GM23338 (cell line): Measurements from ENCODE around the gene ZNF804B. TPM values are rescaled to one million over a fixed set of nuclear protein-coding genes. Genes with fewer than 3 reads are reported as not detected.

Experiments used
- ATAC-seq: fragments of 200-7000 bp; cut with Tn5 transposase; 3 replicates; pipeline ENCODE4 v1.9.1; 2020
- DNase-seq: peaks from one replicate; pipeline ENCODE4 v3.0.0-alpha.2; 2015; ENCODE audit warnings: low spot score
- H2AFZ ChIP-seq: fragments of 200-600 bp; sonication (generic); 2 replicates; pipeline ENCODE4 v1.8.0; 2016; ENCODE audit warnings: antibody characterized with exemption, mild to moderate bottlenecking, moderate library complexity
- H3F3A ChIP-seq: fragments of 200-600 bp; sonication (generic); replicated peaks from 2 replicates; pipeline ENCODE4 v1.8.0; 2017; ENCODE audit warnings: antibody characterized with exemption, mixed run types, low read depth
- H3K27ac ChIP-seq: fragments of 200-600 bp; sonication (generic); 2 replicates; pipeline ENCODE4 v1.6.1; 2016; ENCODE audit warnings: low read depth
- H3K27me3 ChIP-seq: fragments of 200-600 bp; sonication (generic); 2 replicates; pipeline ENCODE4 v1.8.0; 2016; ENCODE audit warnings: mild to moderate bottlenecking, mixed run types, moderate library complexity; ENCODE audit not compliant: insufficient read depth
- H3K36me3 ChIP-seq: fragments of 200-600 bp; sonication (generic); 2 replicates; pipeline ENCODE4 v1.8.0; 2016; ENCODE audit warnings: mild to moderate bottlenecking; ENCODE audit not compliant: insufficient read depth
- H3K4me1 ChIP-seq: fragments of 200-600 bp; sonication (generic); 2 replicates; pipeline ENCODE4 v1.8.0; 2016; ENCODE audit warnings: mild to moderate bottlenecking, moderate library complexity; ENCODE audit not compliant: insufficient read depth
- H3K4me2 ChIP-seq: fragments of 200-600 bp; sonication (generic); 2 replicates; pipeline ENCODE4 v1.7.1; 2017; ENCODE audit warnings: mixed run types
- H3K4me3 ChIP-seq: fragments of 200-600 bp; sonication (generic); 2 replicates; pipeline ENCODE4 v1.6.1; 2016; ENCODE audit warnings: mixed run types
- H3K79me2 ChIP-seq: fragments of 200-600 bp; sonication (generic); replicated peaks from 2 replicates; pipeline ENCODE4 v1.8.0; 2017; ENCODE audit warnings: mild to moderate bottlenecking; ENCODE audit not compliant: insufficient read depth
- H3K9me2 ChIP-seq: fragments of 200-600 bp; sonication (generic); 2 replicates; pipeline ENCODE4 v1.8.0; 2017; ENCODE audit not compliant: insufficient read depth
- H4K20me1 ChIP-seq: fragments of 200-600 bp; sonication (generic); replicated peaks from 2 replicates; pipeline ENCODE4 v1.8.0; 2017; ENCODE audit warnings: mild to moderate bottlenecking; ENCODE audit not compliant: insufficient read depth
- H3K27ac Mint-ChIP-seq: 2 replicates; pipeline ENCODE4 v1.8.0; 2020; ENCODE audit warnings: inconsistent platforms, mild to moderate bottlenecking, moderate library complexity, mixed read lengths
- H3K27me3 Mint-ChIP-seq: 3 replicates; pipeline ENCODE4 v1.8.0; 2022; ENCODE audit warnings: low read depth, mild to moderate bottlenecking, moderate library complexity, mixed read lengths, inconsistent platforms; ENCODE audit not compliant: insufficient read depth, poor library complexity
- H3K36me3 Mint-ChIP-seq: 3 replicates; pipeline ENCODE4 v1.8.0; 2021; ENCODE audit warnings: low read depth, mild to moderate bottlenecking, inconsistent platforms, moderate library complexity, mixed read lengths
- H3K4me1 Mint-ChIP-seq: 3 replicates; pipeline ENCODE4 v1.8.0; 2020; ENCODE audit warnings: mild to moderate bottlenecking, inconsistent platforms, mixed read lengths
- H3K4me3 Mint-ChIP-seq: 3 replicates; pipeline ENCODE4 v1.8.0; 2021; ENCODE audit warnings: moderate library complexity, mild to moderate bottlenecking, inconsistent platforms, mixed read lengths
- H3K9me3 Mint-ChIP-seq: 3 replicates; pipeline ENCODE4 v1.8.0; 2020; ENCODE audit warnings: moderate library complexity, mild to moderate bottlenecking, inconsistent platforms, mixed read lengths
- CREB1 ChIP-seq: fragments of 250-450 bp; sonication (Bioruptor Pico); IDR thresholded peaks from 2 replicates; pipeline ENCODE4 v1.5.0; 2020; ENCODE audit warnings: low read depth, mild to moderate bottlenecking, moderate library complexity
- CTCF ChIP-seq, 2 experiments: fragments of 200-600 bp in 1 of 2; sonication (generic) in 1 of 2; conservative IDR thresholded peaks; 2 replicates each; pipeline versions ENCODE4 v1.5.1 to v1.6.1; 2016 to 2017; ENCODE audit warnings: antibody characterized with exemption in 2 of 2, low read depth in 2 of 2, mild to moderate bottlenecking in 2 of 2, moderate library complexity in 1 of 2
- ETS1 ChIP-seq: IDR thresholded peaks from 2 replicates; pipeline ENCODE4 v1.6.1; 2016; ENCODE audit warnings: antibody characterized with exemption
- EZH2phosphoT487 ChIP-seq: fragments of 200-600 bp; sonication (generic); IDR thresholded peaks from one replicate; pipeline ENCODE4 v1.8.1; 2018; ENCODE audit warnings: antibody characterized with exemption; ENCODE audit not compliant: unreplicated experiment
- JUNB ChIP-seq: IDR thresholded peaks from one replicate; pipeline ENCODE4 v1.6.1; 2016; ENCODE audit warnings: antibody characterized with exemption; ENCODE audit not compliant: unreplicated experiment
- NANOG ChIP-seq: IDR thresholded peaks from 2 replicates; pipeline ENCODE4 v1.6.1; 2016; ENCODE audit warnings: antibody characterized with exemption, borderline replicate concordance
- POLR2AphosphoS5 ChIP-seq: IDR thresholded peaks from 2 replicates; pipeline ENCODE4 v1.6.1; 2016; ENCODE audit warnings: antibody characterized with exemption, low read depth
- REST ChIP-seq: IDR thresholded peaks from one replicate; pipeline ENCODE4 v1.6.1; 2018; ENCODE audit warnings: antibody characterized with exemption; ENCODE audit not compliant: unreplicated experiment
- ZNF331 ChIP-seq: fragments of 250-450 bp; sonication (Bioruptor Pico); IDR thresholded peaks from 2 replicates; pipeline ENCODE4 v1.5.0; 2020; ENCODE audit warnings: low read depth, mild to moderate bottlenecking, moderate library complexity
- ZNF462 ChIP-seq: fragments of 250-450 bp; sonication (Bioruptor Pico); IDR thresholded peaks from 2 replicates; pipeline ENCODE4 v1.5.0; 2020; ENCODE audit warnings: mild to moderate bottlenecking, moderate library complexity
- polyA plus RNA-seq: library from polyadenylated mRNA; unstranded; fragments of >200 nt; fragmentation: Nextera tagmentation; extraction: Ambion mirVana; gene quantifications from 2 replicates; pipeline ENCODE4 v1.2.1, GENCODE V29; 2016
- total RNA-seq: library from RNA; depleted of rRNA; stranded (reverse); fragments of >200 nt; shearing (Covaris generic); gene quantifications from 2 replicates; pipeline ENCODE4 v1.2.3, GENCODE V29; 2014

Gene ZNF804B
- total and polyA plus RNA-seq, 2 experiments from 2014 or later = not detected

GRCh38 chr7:89077992-89078391 is 318.5 kb downstream of the ZNF804B start:
- H3K4me3 Mint-ChIP-seq = no peak overlapping the region
- H3K27ac ChIP-seq = no peak overlapping the region
- H3K79me2 ChIP-seq = no peaks in the 10 kb centered on the region
- no peaks in the 10 kb centered on the region for H3F3A ChIP-seq
- TF ChIP-seq CREB1 (no peak), NANOG (no peak), CTCF (conservative IDR thresholded peaks at IDR 0.05; ENCODE audit: low read depth in 2 of 2) (no peak), JUNB (no peak), REST (no peak)
- H3K36me3 Mint-ChIP-seq = peaks cover 17% of the 10 kb centered on the region
- no peaks in the 10 kb centered on the region for H3K4me1 ChIP-seq
- no peaks in the 10 kb centered on the region for H3K27me3 ChIP-seq
- H3K4me1 Mint-ChIP-seq = no peaks in the 10 kb centered on the region
- no peak for ATAC-seq
- no peak for DNase-seq
- no peaks in the 10 kb centered on the region for H3K36me3 ChIP-seq
- no peak overlapping the region for H3K4me2 ChIP-seq
- no peak overlapping the region for H3K27ac Mint-ChIP-seq
- no peak overlapping the region for H3K4me3 ChIP-seq
- no peak overlapping the region for H2AFZ ChIP-seq
- no peaks in the 10 kb centered on the region for H3K27me3 Mint-ChIP-seq
- no peaks in the 10 kb centered on the region for H3K9me2 ChIP-seq
- peaks cover 19% of the 10 kb centered on the region for H3K9me3 Mint-ChIP-seq
- H4K20me1 ChIP-seq = no peaks in the 10 kb centered on the region

GRCh38 chr7:89085580-89085979 is 326.1 kb downstream of the ZNF804B start:
- Histone ChIP-seq H3K9me2 (no peaks in the 10 kb centered on the region), H3K4me2 (no peak overlapping the region), H3F3A (no peaks in the 10 kb centered on the region), H2AFZ (no peak overlapping the region), H3K27ac (no peak overlapping the region), H3K4me3 (no peak overlapping the region), H4K20me1 (no peaks in the 10 kb centered on the region), H3K79me2 (no peaks in the 10 kb centered on the region), H3K36me3 (no peaks in the 10 kb centered on the region), H3K27me3 (no peaks in the 10 kb centered on the region), H3K4me1 (peaks cover 13% of the 10 kb centered on the region)
- H3K4me1 Mint-ChIP-seq = peaks cover 23% of the 10 kb centered on the region
- H3K9me3 Mint-ChIP-seq = no peaks in the 10 kb centered on the region
- ATAC-seq (no peak), DNase-seq (no peak)
- H3K4me3 Mint-ChIP-seq = no peak overlapping the region
- H3K27ac Mint-ChIP-seq = peak overlapping the region; percentile 26; the same call in 1 of the 2 replicates
- H3K36me3 Mint-ChIP-seq = no peaks in the 10 kb centered on the region
- H3K27me3 Mint-ChIP-seq = no peaks in the 10 kb centered on the region
- TF ChIP-seq JUNB (no peak), POLR2AphosphoS5 (no peak), EZH2phosphoT487 (no peak), ETS1 (no peak), ZNF331 (CRISPR knock-in tag) (no peak), NANOG (no peak), ZNF462 (no peak)
